Central memory CD4-positive, alpha-beta T cell (primary cell): Measurements from ENCODE around the gene CYP27C1.
"Not testable (repeated sequence)": the region's sequence is repeated elsewhere in the genome, so short reads cannot be mapped to it uniquely, and the experiment has no call there.

Source experiments
- DNase-seq: peaks from one replicate; pipeline ENCODE4 v3.0.0; 2022

Gene CYP27C1

GRCh38 chr2:127224135-127224534 is 4.0 kb upstream of the CYP27C1 start:
- not testable (repeated sequence) for DNase-seq

DNA sequence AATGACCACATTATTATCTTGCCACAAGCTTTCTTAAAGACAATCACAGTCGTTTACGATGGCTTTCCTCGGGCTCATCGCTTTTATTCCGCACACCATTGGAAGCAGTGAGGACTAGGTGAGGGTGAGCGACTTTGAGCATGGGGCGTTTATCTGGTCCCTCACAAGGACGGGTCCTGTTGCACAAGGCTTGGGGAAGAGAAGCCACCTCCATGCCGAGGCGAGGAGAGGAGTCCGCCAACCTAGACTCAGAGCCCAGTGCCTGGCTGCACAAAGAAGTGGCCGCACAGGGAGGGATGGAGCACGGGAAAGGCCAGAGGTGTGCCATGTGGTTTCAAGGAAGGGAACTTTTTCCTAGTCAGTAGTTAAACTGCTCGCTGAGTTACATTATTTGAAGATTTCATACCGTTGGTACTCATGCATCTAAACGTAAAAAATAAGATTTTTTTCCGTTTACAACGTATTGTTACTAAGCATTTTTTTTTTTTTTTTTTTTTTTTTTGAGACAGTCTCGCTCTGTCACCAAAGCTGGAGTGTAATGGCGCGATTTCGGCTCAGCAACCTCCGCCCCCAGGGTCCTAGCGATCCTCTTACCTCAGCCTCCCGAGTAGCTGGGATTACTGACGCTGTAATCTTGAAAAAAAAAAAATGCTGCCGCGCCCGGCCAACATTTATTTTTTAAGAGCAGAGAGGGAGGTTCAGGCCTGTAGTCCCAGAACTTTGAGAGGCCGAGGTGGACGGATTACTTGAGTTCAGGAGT is 849 bp upstream of the CYP27C1 start:
- DNase-seq, result no peak

- no peak for DNase-seq
Observed at GRCh38 chr2:127219171-127220070, 678 bp downstream of the CYP27C1 start.

DNA sequence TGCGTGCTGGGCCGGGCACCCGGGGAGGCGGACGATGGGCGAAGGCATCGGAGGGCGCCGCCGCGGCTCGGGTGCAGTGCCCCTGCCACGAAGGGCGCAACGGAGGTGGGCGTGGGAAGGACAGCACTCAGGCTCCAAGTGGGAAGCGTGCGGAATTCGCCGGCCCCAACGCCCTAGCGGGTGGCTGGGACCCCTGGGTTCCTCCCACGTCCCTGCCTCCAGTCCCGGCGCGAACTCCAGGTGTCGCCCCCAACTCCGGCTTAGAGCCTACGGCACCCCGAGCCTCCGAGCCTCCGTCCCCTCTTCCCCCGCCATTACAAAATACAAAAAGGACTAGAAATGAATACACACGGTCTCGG is 1.3 kb downstream of the CYP27C1 start:
- no peak for DNase-seq

DNA sequence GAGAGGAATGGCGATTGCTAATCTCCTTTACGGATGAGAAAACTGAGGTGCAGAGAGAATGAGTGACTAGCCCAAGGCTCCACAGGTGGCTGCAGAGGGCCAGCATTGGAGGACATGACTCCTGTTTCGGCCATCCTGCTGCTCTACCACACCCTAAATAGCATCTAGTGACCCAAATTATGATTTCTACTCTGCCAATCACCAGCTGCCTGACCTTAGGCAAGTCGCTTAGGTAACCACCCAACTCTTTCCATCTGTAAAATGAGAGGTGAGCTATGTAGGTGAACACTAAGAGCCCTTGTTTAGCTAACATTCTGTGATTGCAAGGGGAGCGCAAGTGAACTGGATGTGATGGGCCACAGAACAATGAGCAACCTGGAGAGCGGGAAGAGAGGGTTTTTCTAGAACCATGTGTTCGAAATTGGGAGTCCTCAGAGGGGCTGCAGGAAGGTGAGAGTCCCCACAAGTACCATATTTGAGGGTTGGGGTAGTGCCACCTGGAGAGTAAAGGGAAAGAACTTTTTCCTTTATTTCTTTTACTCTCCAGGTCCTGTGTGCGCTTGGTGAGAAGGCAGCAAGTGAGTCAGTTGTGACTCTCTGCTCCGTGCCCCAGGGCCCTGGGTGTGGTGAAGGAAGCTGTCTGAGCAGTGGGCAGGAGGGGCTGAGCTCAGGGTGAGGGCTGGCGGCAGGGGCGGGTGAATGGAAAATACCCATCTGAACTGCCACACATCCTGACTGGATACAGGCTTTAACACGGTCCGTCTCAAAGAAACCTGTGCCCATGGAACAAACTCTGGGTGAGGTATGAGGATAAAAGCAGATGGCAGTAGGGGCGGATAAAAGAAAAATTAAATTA is 2.4 kb downstream of the CYP27C1 start:
- no peak for DNase-seq

- DNase-seq, result no peak
Observed at GRCh38 chr2:127216593-127216992, 3.5 kb downstream of the CYP27C1 start.

GRCh38 chr2:127216095-127216494 is 4.0 kb downstream of the CYP27C1 start:
- DNase-seq, result no peak

DNA sequence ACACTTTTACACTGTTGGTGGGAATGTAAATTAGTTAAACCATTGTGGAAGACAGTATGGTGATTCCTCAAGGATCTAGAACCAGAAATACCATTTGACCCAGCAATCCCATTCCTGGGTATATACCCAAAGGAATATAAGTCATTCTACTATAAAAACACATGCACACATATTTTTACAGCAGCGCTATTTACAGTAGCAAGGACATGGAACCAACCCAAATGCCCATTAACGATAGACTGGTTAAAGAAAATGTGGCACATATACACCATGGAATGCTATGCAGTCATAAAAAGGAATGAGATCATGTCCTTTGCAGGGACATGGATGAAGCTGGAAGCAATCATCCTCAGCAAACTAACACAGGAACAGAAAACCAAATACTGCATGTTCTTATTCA is 5.9 kb downstream of the CYP27C1 start:
- not testable (repeated sequence) for DNase-seq

DNA sequence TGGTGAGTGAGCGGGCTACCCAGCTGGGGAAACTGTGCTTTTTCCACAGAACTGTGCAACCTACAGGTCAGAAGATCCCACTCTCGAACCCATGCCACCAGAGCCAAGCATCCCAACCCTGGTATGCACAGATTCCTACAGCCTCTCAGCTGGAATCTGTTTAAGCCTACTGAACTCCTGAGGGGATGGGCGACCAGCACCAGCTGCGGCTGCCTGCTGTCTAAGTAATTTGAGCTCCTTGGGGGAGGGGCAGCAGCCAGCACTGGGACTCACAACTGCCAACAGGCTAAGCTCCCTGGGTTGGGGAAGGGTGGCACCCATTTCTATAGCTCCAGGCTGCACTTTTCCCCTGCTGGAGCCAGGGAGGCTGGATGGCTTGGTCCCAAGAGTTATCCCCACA is 11.8 kb downstream of the CYP27C1 start:
- DNase-seq, result no peak

DNA sequence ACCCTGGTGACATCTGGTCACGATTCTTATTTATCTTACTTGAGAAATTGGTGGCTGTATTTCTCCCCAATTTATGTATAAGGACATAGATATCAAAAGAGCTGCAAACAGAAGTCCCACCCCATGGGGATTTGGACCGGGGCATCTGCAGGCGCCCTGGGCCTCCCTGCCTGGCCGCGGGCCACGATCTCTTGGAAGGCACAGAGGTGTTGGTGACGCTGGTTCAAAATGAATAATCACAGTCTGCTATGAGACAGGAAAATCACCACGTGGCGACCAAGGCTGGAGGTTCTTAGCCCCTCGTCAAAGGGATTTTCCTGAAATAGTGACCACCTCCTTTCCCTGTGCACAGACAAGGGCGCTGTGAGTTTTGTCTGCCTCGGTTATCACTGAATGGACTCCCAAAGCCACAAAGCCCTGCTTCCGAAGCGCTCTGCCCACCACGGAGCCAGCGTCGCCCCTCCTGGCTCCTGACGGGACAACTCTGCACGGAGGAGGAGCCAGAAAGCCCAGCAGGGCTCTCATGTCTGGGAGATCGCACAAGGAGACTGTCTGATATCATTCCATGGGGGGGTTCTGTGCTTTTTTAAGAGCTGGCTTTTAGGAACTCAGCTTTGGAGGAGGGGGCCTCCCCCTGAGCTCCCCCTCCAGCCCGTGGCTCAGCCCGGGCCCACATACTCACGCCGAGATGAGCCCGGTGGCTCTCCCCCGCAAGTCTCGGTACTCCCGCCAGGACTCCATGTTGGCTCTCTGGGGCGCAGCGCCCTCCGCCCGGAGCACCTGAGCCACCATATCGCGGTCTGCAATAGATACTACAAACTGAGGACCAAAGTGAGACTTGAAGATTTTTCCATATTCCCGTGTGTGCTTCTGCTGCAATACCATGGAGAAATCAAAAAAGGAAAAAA is 14.6 kb downstream of the CYP27C1 start:
- no peak for DNase-seq

- no peak for DNase-seq
Observed at GRCh38 chr2:127201452-127201851, 18.6 kb downstream of the CYP27C1 start.

DNA sequence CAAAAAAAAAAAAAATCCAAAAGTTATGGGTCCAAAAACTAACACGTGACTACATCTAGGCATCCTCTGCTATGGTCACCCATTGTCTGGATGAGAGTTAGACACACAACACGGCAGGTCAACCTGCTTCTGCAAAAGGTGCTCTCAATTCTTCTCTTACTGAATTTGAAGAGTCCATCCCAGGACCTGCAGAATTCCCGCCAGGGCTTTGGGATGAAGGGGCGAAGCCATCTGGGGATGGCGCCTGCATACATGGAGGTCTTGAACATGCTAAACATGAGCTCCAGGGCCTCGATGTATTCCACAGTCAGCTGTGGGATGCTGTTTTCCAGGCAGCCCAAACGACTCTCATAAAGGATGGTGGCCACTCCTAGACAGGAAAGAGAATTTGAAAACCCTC is 19.1 kb downstream of the CYP27C1 start:
- no peak for DNase-seq

GRCh38 chr2:127199223-127199622 is 20.9 kb downstream of the CYP27C1 start:
- no peak for DNase-seq

GRCh38 chr2:127197475-127198385 is 22.4 kb downstream of the CYP27C1 start:
- DNase-seq, result peak; percentile 31

DNA sequence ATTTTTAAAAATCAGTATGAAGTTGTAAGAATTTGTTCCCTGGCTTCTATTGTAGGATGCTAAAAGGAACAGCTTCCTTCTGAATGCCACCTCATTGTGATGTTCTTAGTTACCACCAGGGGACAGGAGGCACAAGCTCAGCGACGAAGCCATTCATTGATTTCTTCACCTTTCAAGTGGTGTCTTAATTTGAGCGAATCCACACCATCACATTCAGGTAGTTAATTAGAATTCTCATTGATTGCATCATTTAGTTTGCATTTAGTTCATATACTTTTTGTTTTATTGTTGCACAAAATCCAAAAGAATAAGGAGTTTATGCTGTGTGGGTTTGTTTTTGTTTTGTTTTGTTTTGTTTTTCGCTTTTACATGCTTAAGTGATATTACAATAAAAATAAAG is 23.1 kb downstream of the CYP27C1 start:
- DNase-seq, result no peak

DNA sequence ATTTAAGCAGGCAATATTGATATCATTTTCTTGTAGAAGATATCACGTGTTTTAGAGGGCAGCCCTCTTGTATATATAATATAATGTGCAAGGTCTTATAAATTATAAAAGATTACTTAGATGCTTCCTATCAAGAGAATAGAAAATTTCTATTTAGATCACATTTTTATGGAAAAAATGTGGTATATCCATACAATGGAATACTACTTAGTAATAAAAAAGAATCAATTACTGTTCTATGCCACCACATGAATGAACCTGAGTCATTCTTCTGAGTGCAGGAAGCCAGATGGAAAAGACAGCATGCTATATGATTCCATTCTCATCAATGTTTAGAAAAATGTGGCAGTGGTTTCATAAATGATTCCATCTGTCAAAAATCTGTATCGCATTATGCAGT is 23.6 kb downstream of the CYP27C1 start:
- DNase-seq, result no peak

GRCh38 chr2:127195140-127196074 is 24.7 kb downstream of the CYP27C1 start:
- no peak for DNase-seq

DNA sequence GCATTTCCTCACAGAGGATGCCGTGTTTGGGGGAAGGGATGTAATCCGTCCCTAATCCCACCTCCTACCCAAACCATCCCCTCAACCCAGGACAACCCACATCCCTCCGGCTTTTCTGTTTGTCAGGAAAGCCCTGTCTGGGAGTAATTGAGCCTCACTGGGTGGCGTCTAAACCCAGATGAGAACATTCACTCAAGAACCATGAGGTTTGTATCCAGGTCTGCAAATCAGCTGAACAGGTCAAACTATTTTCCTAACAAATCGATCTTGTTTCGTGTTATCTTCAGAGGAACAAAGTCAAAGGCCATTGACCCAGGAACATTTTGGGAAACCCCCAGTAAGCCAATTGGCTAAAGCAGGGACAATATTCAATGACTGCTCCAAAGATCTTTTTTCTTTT is 25.7 kb downstream of the CYP27C1 start:
- DNase-seq, result no peak

GRCh38 chr2:127193967-127194280 is 26.2 kb downstream of the CYP27C1 start:
- no peak for DNase-seq
